K562 (cell line): ENCODE measurements around the gene HDAC1. TPM values are rescaled to one million over a fixed set of nuclear protein-coding genes. Genes with fewer than 3 reads are reported as not detected.

Experiments used
- ATF7 ChIP-seq: fragments of 450-650 bp; IDR thresholded peaks from 2 replicates; pipeline ENCODE4 v1.7.1; 2014; ENCODE audit warnings: mild to moderate bottlenecking, moderate library complexity
- FOSL1 ChIP-seq: fragments of 200-800 bp; sonication (Bioruptor generic); conservative IDR thresholded peaks from 2 replicates; pipeline ENCODE4 v1.6.1; 2016; ENCODE audit warnings: missing genetic modification characterization, missing compliant biosample characterization
- GABPB2 ChIP-seq: fragments of 250-450 bp; sonication (Bioruptor Pico); conservative IDR thresholded peaks from 2 replicates; pipeline ENCODE4 v1.5.1; 2021; ENCODE audit warnings: mild to moderate bottlenecking
- NCOA6 ChIP-seq: fragments of 450-650 bp; IDR thresholded peaks from 2 replicates; pipeline ENCODE4 v1.6.1; 2017; ENCODE audit warnings: mild to moderate bottlenecking
- RUNX1 ChIP-seq: sonication (generic); IDR thresholded peaks from 2 replicates; pipeline ENCODE4 v1.6.1; 2016; ENCODE audit warnings: antibody characterized with exemption, low read depth
- SRSF7 ChIP-seq: fragments of 200-400 bp; formaldehyde crosslinking; optimal IDR thresholded peaks from 2 replicates; pipeline ENCODE3; 2017; ENCODE audit warnings: mild to moderate bottlenecking, low read depth, low read length
- ZNF232 ChIP-seq: sonication (generic); formaldehyde crosslinking; IDR thresholded peaks from 2 replicates; pipeline ENCODE4 v1.8.0; 2022; ENCODE audit warnings: mild to moderate bottlenecking, missing genetic modification reagents
- ZNF76 ChIP-seq: fragments of 250-450 bp; sonication (Bioruptor Pico); IDR thresholded peaks from 2 replicates; pipeline ENCODE4 v1.4.0; 2020; ENCODE audit warnings: mild to moderate bottlenecking, moderate library complexity, borderline replicate concordance
- polyA plus RNA-seq, 8 experiments: library from polyadenylated mRNA; depleted of rRNA in 4 of 8; stranded (reverse) in 5 of 8; unstranded in 3 of 8; fragments of >200 nt; fragmentation: Nextera tagmentation in 2 of 8; fragmentation: Illumina TruSeq in 1 of 8; extraction: Ambion mirVana in 2 of 8; extraction: Trizol in 1 of 8; gene quantifications; 2 replicates each; pipeline versions ENCODE4 v1.2.1 to v1.2.3, GENCODE V29; 2011 to 2014; ENCODE audit warnings: inconsistent platforms in 1 of 8, missing spikeins in 1 of 8
- total RNA-seq, 7 experiments: library from RNA; depleted of rRNA in 6 of 7; stranded (reverse); fragments of >200 nt in 6 of 7; fragmentation: Illumina TruSeq in 2 of 7; extraction: Trizol in 2 of 7; gene quantifications; 2 replicates each; pipeline versions ENCODE4 v1.2.1 to v1.2.3, GENCODE V29; 2011 to 2021; ENCODE audit warnings: low replicate concordance in 1 of 7
- TF ChIP-seq, protein P1 (sequence below): sonication (generic); formaldehyde crosslinking; IDR thresholded peaks from 2 replicates; pipeline ENCODE4 v1.8.1; 2023; ENCODE audit warnings: missing genetic modification reagents, mild to moderate bottlenecking, borderline replicate concordance
- TF ChIP-seq, protein P2 (sequence below), 2 experiments: fragments of 450-650 bp; formaldehyde crosslinking in 1 of 2; IDR thresholded peaks; 2 replicates each; pipeline versions ENCODE4 v1.4.0 to v1.6.1; 2014 to 2020; ENCODE audit warnings: mild to moderate bottlenecking in 2 of 2, borderline replicate concordance in 1 of 2, low read depth in 1 of 2
- TF ChIP-seq, protein P3 (sequence below): fragments of 250-450 bp; sonication (Bioruptor Pico); IDR thresholded peaks from 2 replicates; pipeline ENCODE4 v1.9.0; 2021; ENCODE audit warnings: mild to moderate bottlenecking, inconsistent platforms

HDAC1 gene
- total and polyA plus RNA-seq, 9 of the 15 experiments (the other 6 are each of a cell fraction or from before 2014, with no cell fraction given) = 169 to 384 (median 193) TPM

DNA sequence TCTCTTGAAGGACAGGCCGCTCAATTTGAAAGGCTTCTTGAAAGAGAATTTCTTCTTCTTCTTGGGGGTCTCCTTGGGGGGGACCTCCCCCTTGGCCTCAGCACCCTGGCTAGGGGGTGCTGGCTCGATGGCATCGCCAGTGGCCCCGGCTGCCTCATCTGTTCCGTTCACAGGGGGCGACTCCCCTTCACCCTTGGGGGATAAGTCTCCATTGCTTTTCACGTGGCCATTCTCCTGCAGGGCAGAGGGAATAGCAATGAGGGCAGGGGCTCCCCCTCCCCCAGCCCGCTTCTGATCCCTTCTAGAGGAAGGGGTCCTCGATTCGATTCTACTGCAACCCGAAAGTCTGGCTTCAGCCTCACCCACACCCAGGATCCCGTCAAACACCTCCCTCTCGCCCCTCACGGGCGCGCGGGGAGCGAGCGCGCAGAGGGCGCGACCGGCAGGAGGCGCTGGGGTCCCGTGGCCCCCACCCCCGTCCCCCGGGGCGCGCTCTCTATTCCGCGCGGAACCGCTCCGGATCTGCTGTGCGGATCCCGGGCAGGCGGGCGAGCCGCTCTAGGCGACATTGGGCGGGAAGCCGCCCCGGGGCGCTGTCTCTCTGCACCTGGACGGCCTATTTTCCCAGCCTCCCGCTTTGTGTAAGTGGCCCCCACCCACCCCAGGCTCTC lies 43.1 kb downstream of the HDAC1 start (continued):
- TF ChIP-seq SRSF7 = no peak
- TF ChIP-seq ZNF76 (CRISPR knock-in tag) = no peak
- no peak for TF ChIP-seq RUNX1
- TF ChIP-seq NCOA6 = no peak
- TF ChIP-seq, protein P1, sequence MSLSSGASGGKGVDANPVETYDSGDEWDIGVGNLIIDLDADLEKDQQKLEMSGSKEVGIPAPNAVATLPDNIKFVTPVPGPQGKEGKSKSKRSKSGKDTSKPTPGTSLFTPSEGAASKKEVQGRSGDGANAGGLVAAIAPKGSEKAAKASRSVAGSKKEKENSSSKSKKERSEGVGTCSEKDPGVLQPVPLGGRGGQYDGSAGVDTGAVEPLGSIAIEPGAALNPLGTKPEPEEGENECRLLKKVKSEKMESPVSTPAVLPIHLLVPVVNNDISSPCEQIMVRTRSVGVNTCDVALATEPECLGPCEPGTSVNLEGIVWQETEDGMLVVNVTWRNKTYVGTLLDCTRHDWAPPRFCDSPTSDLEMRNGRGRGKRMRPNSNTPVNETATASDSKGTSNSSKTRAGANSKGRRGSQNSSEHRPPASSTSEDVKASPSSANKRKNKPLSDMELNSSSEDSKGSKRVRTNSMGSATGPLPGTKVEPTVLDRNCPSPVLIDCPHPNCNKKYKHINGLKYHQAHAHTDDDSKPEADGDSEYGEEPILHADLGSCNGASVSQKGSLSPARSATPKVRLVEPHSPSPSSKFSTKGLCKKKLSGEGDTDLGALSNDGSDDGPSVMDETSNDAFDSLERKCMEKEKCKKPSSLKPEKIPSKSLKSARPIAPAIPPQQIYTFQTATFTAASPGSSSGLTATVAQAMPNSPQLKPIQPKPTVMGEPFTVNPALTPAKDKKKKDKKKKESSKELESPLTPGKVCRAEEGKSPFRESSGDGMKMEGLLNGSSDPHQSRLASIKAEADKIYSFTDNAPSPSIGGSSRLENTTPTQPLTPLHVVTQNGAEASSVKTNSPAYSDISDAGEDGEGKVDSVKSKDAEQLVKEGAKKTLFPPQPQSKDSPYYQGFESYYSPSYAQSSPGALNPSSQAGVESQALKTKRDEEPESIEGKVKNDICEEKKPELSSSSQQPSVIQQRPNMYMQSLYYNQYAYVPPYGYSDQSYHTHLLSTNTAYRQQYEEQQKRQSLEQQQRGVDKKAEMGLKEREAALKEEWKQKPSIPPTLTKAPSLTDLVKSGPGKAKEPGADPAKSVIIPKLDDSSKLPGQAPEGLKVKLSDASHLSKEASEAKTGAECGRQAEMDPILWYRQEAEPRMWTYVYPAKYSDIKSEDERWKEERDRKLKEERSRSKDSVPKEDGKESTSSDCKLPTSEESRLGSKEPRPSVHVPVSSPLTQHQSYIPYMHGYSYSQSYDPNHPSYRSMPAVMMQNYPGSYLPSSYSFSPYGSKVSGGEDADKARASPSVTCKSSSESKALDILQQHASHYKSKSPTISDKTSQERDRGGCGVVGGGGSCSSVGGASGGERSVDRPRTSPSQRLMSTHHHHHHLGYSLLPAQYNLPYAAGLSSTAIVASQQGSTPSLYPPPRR = no peak
- TF ChIP-seq, protein P2, sequence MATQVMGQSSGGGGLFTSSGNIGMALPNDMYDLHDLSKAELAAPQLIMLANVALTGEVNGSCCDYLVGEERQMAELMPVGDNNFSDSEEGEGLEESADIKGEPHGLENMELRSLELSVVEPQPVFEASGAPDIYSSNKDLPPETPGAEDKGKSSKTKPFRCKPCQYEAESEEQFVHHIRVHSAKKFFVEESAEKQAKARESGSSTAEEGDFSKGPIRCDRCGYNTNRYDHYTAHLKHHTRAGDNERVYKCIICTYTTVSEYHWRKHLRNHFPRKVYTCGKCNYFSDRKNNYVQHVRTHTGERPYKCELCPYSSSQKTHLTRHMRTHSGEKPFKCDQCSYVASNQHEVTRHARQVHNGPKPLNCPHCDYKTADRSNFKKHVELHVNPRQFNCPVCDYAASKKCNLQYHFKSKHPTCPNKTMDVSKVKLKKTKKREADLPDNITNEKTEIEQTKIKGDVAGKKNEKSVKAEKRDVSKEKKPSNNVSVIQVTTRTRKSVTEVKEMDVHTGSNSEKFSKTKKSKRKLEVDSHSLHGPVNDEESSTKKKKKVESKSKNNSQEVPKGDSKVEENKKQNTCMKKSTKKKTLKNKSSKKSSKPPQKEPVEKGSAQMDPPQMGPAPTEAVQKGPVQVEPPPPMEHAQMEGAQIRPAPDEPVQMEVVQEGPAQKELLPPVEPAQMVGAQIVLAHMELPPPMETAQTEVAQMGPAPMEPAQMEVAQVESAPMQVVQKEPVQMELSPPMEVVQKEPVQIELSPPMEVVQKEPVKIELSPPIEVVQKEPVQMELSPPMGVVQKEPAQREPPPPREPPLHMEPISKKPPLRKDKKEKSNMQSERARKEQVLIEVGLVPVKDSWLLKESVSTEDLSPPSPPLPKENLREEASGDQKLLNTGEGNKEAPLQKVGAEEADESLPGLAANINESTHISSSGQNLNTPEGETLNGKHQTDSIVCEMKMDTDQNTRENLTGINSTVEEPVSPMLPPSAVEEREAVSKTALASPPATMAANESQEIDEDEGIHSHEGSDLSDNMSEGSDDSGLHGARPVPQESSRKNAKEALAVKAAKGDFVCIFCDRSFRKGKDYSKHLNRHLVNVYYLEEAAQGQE (IDR thresholded peaks at IDR 0.05; ENCODE audit: borderline replicate concordance) = peak; percentile 69
- TF ChIP-seq, protein P2 (CRISPR knock-in tag; IDR thresholded peaks at IDR 0.05; ENCODE audit: low read depth) = 0 out of 2 replicates have a peak, but pooled peaks have one; percentile 26
- TF ChIP-seq GABPB2 (CRISPR knock-in tag) = no peak
- 0 out of 2 replicates have a peak, but pooled peaks have one; percentile 25 for TF ChIP-seq ATF7
- TF ChIP-seq FOSL1 (tag) = no peak
- 0 out of 2 replicates have a peak, but pooled peaks have one; percentile 76 for TF ChIP-seq ZNF232 (CRISPR knock-in tag)
- TF ChIP-seq, protein P3, sequence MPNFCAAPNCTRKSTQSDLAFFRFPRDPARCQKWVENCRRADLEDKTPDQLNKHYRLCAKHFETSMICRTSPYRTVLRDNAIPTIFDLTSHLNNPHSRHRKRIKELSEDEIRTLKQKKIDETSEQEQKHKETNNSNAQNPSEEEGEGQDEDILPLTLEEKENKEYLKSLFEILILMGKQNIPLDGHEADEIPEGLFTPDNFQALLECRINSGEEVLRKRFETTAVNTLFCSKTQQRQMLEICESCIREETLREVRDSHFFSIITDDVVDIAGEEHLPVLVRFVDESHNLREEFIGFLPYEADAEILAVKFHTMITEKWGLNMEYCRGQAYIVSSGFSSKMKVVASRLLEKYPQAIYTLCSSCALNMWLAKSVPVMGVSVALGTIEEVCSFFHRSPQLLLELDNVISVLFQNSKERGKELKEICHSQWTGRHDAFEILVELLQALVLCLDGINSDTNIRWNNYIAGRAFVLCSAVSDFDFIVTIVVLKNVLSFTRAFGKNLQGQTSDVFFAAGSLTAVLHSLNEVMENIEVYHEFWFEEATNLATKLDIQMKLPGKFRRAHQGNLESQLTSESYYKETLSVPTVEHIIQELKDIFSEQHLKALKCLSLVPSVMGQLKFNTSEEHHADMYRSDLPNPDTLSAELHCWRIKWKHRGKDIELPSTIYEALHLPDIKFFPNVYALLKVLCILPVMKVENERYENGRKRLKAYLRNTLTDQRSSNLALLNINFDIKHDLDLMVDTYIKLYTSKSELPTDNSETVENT (CRISPR knock-in tag) = peak; percentile 27
